PC-3 (cell line): ENCODE results near the gene CCDC169. TPM values are rescaled to one million over a fixed set of nuclear protein-coding genes. Genes with fewer than 3 reads are reported as not detected.
"Not testable (repeated sequence)": the region's sequence is repeated elsewhere in the genome, so short reads cannot be mapped to it uniquely, and the experiment has no call there.

Experiments
- ATAC-seq: fragments of 200-7000 bp; cut with Tn5 transposase; 2 replicates; pipeline ENCODE4 v1.9.1; 2020; ENCODE audit warnings: mild to moderate bottlenecking, moderate library complexity
- BruUV-seq: library from RNA; stranded (reverse); fragments of 400-500 nt; replicated peaks from 2 replicates; lab custom pipeline; 2021; lab: Mats Ljungman, UMichigan
- CTCF ChIA-PET: fragments of 300-600 bp; sonication (Branson Sonifier 250); formaldehyde crosslinking; loops from one replicate; lab custom pipeline; 2022; ENCODE audit warnings: antibody characterized with exemption; lab: Charles Lee
- POLR2A ChIA-PET: fragments of 300-600 bp; sonication (Branson Sonifier 250); formaldehyde crosslinking; loops from one replicate; lab custom pipeline; 2022; ENCODE audit warnings: antibody characterized with exemption; ENCODE audit not compliant: unreplicated experiment; lab: Charles Lee
- DNase-seq: peaks from one replicate; pipeline ENCODE4 v3.0.0-alpha.2; 2015
- H2AFZ ChIP-seq: fragments of 300-600 bp; sonication (generic); 2 replicates; pipeline ENCODE4 v1.6.0; 2016; ENCODE audit warnings: antibody characterized with exemption, low read length
- H3F3A ChIP-seq: fragments of 300-600 bp; sonication (generic); one replicate; pipeline ENCODE4 v1.6.0; 2017; ENCODE audit warnings: antibody characterized with exemption, low read length, control low read depth, mild to moderate bottlenecking; ENCODE audit not compliant: unreplicated experiment
- H3K27ac ChIP-seq: fragments of 300-600 bp; sonication (generic); 2 replicates; pipeline ENCODE4 v1.5.1; 2016; ENCODE audit warnings: mild to moderate bottlenecking, low read length
- H3K27me3 ChIP-seq: fragments of 300-600 bp; sonication (generic); 2 replicates; pipeline ENCODE4 v1.6.1; 2016; ENCODE audit warnings: low read length, mixed read lengths
- H3K36me3 ChIP-seq: fragments of 300-600 bp; sonication (generic); 2 replicates; pipeline ENCODE4 v1.6.1; 2016; ENCODE audit warnings: low read depth, mixed run types, low read length, mixed read lengths
- H3K4me1 ChIP-seq: fragments of 300-600 bp; sonication (generic); 2 replicates; pipeline ENCODE4 v1.5.1; 2016; ENCODE audit warnings: low read length; ENCODE audit not compliant: insufficient read depth
- H3K4me2 ChIP-seq: fragments of 300-600 bp; sonication (generic); 2 replicates; pipeline ENCODE4 v1.6.0; 2016; ENCODE audit warnings: low read length
- H3K4me3 ChIP-seq: fragments of 300-600 bp; sonication (generic); 2 replicates; pipeline ENCODE4 v1.5.1; 2016; ENCODE audit warnings: mild to moderate bottlenecking, low read length, mixed read lengths
- H3K79me2 ChIP-seq: fragments of 300-600 bp; sonication (generic); 2 replicates; pipeline ENCODE4 v1.6.1; 2017; ENCODE audit warnings: low read length, mixed read lengths
- H3K9ac ChIP-seq: fragments of 300-600 bp; sonication (generic); 2 replicates; pipeline ENCODE4 v1.6.0; 2016; ENCODE audit warnings: mild to moderate bottlenecking, low read length
- H3K9me2 ChIP-seq: fragments of 300-600 bp; sonication (generic); replicated peaks from 2 replicates; pipeline ENCODE4 v1.6.1; 2016; ENCODE audit warnings: mixed run types, low read length, mixed read lengths
- H3K9me3 ChIP-seq: fragments of 300-600 bp; sonication (generic); 2 replicates; pipeline ENCODE4 v1.6.1; 2016; ENCODE audit warnings: low read length, mixed read lengths
- H4K20me1 ChIP-seq: fragments of 300-600 bp; sonication (generic); 2 replicates; pipeline ENCODE4 v1.6.1; 2016; ENCODE audit warnings: low read length, mixed read lengths
- CTCF ChIP-seq: fragments of 300-600 bp; sonication (generic); conservative IDR thresholded peaks from 2 replicates; pipeline ENCODE4 v1.5.1; 2017; ENCODE audit warnings: antibody characterized with exemption, low read depth, mild to moderate bottlenecking, low read length
- EZH2 ChIP-seq: fragments of 300-600 bp; sonication (generic); IDR thresholded peaks from one replicate; pipeline ENCODE4 v1.6.1; 2017; ENCODE audit warnings: antibody characterized with exemption, mild to moderate bottlenecking, low read length; ENCODE audit not compliant: unreplicated experiment
- EZH2phosphoT487 ChIP-seq: fragments of 300-600 bp; sonication (generic); IDR thresholded peaks from 2 replicates; pipeline ENCODE4 v1.6.1; 2018; ENCODE audit warnings: mild to moderate bottlenecking, antibody characterized with exemption, low read length, borderline replicate concordance
- intact Hi-C: fragments of 100-400 bp; cut with micrococcal nuclease; formaldehyde crosslinking; loops from 2 replicates; pipeline ENCODE4 v1.9.0; 2023
- total RNA-seq: library from RNA; depleted of rRNA; stranded (reverse); fragments of >200 nt; gene quantifications from 2 replicates; pipeline ENCODE4 v1.2.3, GENCODE V29; 2014

The CCDC169 gene
- total RNA-seq, 1 experiment from 2014 or later: 0.69 TPM

GRCh38 chr13:36323408-36323807, 25.8 kb upstream of the CCDC169 start:
- DNase-seq: peak; percentile 53
- peaks cover 19% of the 10 kb centered on the region for H3K4me1 ChIP-seq
- peak overlapping the region; percentile 65 for H3K9ac ChIP-seq
- H3K79me2 ChIP-seq: no peaks in the 10 kb centered on the region
- H2AFZ ChIP-seq: no peak overlapping the region
- H3F3A ChIP-seq: peaks cover 3% of the 10 kb centered on the region
- no peaks in the 10 kb centered on the region for H3K9me2 ChIP-seq
- TSS peak; percentile 10 for BruUV-seq
- ChIA-PET POLR2A (interaction anchor here (0.7 kb wide), 1 partner anchor 12 kb away, joined by 4 read pairs; no protein-coding TSS in a partner anchor), CTCF (interaction anchor here (0.6 to 1.0 kb wide), 2 partner anchors 24 to 659 kb away, joined by 3 to 4 read pairs; no protein-coding TSS in a partner anchor)
- peaks cover 8% of the 10 kb centered on the region for H3K36me3 ChIP-seq
- ATAC-seq: peak; percentile 87
- intact Hi-C loops: no loop called here
- peak overlapping the region; percentile 26; the same call in 1 of the 2 replicates for H3K4me3 ChIP-seq
- H4K20me1 ChIP-seq: no peaks in the 10 kb centered on the region
- no peaks in the 10 kb centered on the region for H3K27me3 ChIP-seq
- no peak for TF ChIP-seq EZH2phosphoT487
- H3K9me3 ChIP-seq: no peaks in the 10 kb centered on the region
- H3K4me2 ChIP-seq: peak overlapping the region; percentile 75
- peak overlapping the region; percentile 98 for H3K27ac ChIP-seq

- intact Hi-C loops, H3K9me2 ChIP-seq, CTCF ChIA-PET, H4K20me1 ChIP-seq, DNase-seq, H3K4me3 ChIP-seq, H3K79me2 ChIP-seq, H3K9me3 ChIP-seq, POLR2A ChIA-PET, H3K36me3 ChIP-seq, H3K27me3 ChIP-seq, H3K4me2 ChIP-seq, H2AFZ ChIP-seq, ATAC-seq, H3K9ac ChIP-seq, H3F3A ChIP-seq, BruUV-seq, H3K27ac ChIP-seq: not testable (repeated sequence)
- peaks cover 19% of the 10 kb centered on the region for H3K4me1 ChIP-seq
Observed at GRCh38 chr13:36319793-36320192, 22.2 kb upstream of the CCDC169 start.

GRCh38 chr13:36313047-36313969, 15.7 kb upstream of the CCDC169 start:
- H3K9me3 ChIP-seq: no peaks in the 10 kb centered on the region
- no peak overlapping the region for H2AFZ ChIP-seq
- TF ChIP-seq EZH2phosphoT487 (no peak), CTCF (no peak), EZH2 (no peak)
- no peaks in the 10 kb centered on the region for H3K27me3 ChIP-seq
- no peak overlapping the region for H3K9ac ChIP-seq
- no peaks in the 10 kb centered on the region for H3F3A ChIP-seq
- BruUV-seq: no TSS peak
- DNase-seq (peak; percentile 20), ATAC-seq (peak; percentile 45)
- H3K79me2 ChIP-seq: no peaks in the 10 kb centered on the region
- ChIA-PET POLR2A (no interaction called here), CTCF (no interaction called here)
- H4K20me1 ChIP-seq: no peaks in the 10 kb centered on the region
- no peaks in the 10 kb centered on the region for H3K9me2 ChIP-seq
- H3K36me3 ChIP-seq: no peaks in the 10 kb centered on the region; the same call in 1 of the 2 replicates
- H3K4me3 ChIP-seq: no peak overlapping the region
- peaks cover 13% of the 10 kb centered on the region for H3K4me1 ChIP-seq
- intact Hi-C loops: no loop called here
- peak overlapping the region; percentile 22 for H3K27ac ChIP-seq
- no peak overlapping the region for H3K4me2 ChIP-seq
